Kidney epithelial cell (primary cell): Measurements from ENCODE around the gene VIPR2. TPM values are rescaled to one million over a fixed set of nuclear protein-coding genes. Genes with fewer than 3 reads are reported as not detected.
"Not testable (repeated sequence)": the region's sequence is repeated elsewhere in the genome, so short reads cannot be mapped to it uniquely, and the experiment has no call there.

Experiments
- DNase-seq: peaks from one replicate; pipeline ENCODE4 v3.0.0-alpha.2; 2010; ENCODE audit warnings: low read depth
- H3K27me3 ChIP-seq: 2 replicates; pipeline ENCODE4 v1.6.0; 2011; ENCODE audit warnings: low read length; ENCODE audit not compliant: control insufficient read depth, insufficient read depth
- H3K36me3 ChIP-seq: 2 replicates; pipeline ENCODE4 v1.5.1; 2011; ENCODE audit warnings: low read length; ENCODE audit not compliant: control insufficient read depth, insufficient read depth
- H3K4me3 ChIP-seq: 2 replicates; pipeline ENCODE4 v1.5.1; 2011; ENCODE audit warnings: low read depth, mild to moderate bottlenecking, control low read depth, low read length
- CTCF ChIP-seq: IDR thresholded peaks from 2 replicates; pipeline ENCODE4 v1.5.1; 2011; ENCODE audit warnings: mild to moderate bottlenecking, moderate library complexity, low read length, control low read depth, inconsistent platforms; ENCODE audit not compliant: insufficient read depth, poor library complexity, severe bottlenecking
- total RNA-seq: library from RNA; depleted of rRNA; stranded (reverse); fragments of >200 nt; gene quantifications from 2 replicates; pipeline ENCODE4 v1.2.3, GENCODE V29; 2015

Gene VIPR2
- total RNA-seq, 1 donor from 2014 or later: not detected

- no peak for TF ChIP-seq CTCF
- Histone ChIP-seq H3K4me3 (no peak overlapping the region), H3K27me3 (no peaks in the 10 kb centered on the region), H3K36me3 (no peaks in the 10 kb centered on the region)
- DNase-seq: no peak
Measured at GRCh38 chr7:158985583-158985982, 159.1 kb downstream of the VIPR2 start.

GRCh38 chr7:158984007-158984406 is 160.7 kb downstream of the VIPR2 start:
- DNase-seq, H3K4me3 ChIP-seq, H3K36me3 ChIP-seq, H3K27me3 ChIP-seq: not testable (repeated sequence)

GRCh38 chr7:158982080-158982479 is 162.6 kb downstream of the VIPR2 start:
- not testable (repeated sequence) for DNase-seq, H3K27me3 ChIP-seq, H3K36me3 ChIP-seq, H3K4me3 ChIP-seq

GRCh38 chr7:158979635-158980351 is 164.9 kb downstream of the VIPR2 start:
- Histone ChIP-seq H3K27me3 (no peaks in the 10 kb centered on the region), H3K36me3 (no peaks in the 10 kb centered on the region), H3K4me3 (no peak overlapping the region)
- no peak for TF ChIP-seq CTCF
- DNase-seq: no peak

- no peak for TF ChIP-seq CTCF
- Histone ChIP-seq H3K27me3 (no peaks in the 10 kb centered on the region), H3K4me3 (no peak overlapping the region), H3K36me3 (no peaks in the 10 kb centered on the region)
- DNase-seq: no peak
Measured at GRCh38 chr7:158979023-158979529, 165.6 kb downstream of the VIPR2 start.
